Endothelial cell (in vitro differentiated cells): ENCODE data around the gene PYHIN1. TPM values are rescaled to one million over a fixed set of nuclear protein-coding genes. Genes with fewer than 3 reads are reported as not detected.

ENCODE experiments used
- DNase-seq: peaks from one replicate; pipeline ENCODE4 v3.0.0; 2021; ENCODE audit warnings: low spot score
- H3K27ac Mint-ChIP-seq: one replicate; pipeline ENCODE4 v1.8.0; 2021; ENCODE audit warnings: mixed read lengths, inconsistent platforms; ENCODE audit not compliant: unreplicated experiment
- H3K27me3 Mint-ChIP-seq: one replicate; pipeline ENCODE4 v1.8.0; 2021; ENCODE audit warnings: mild to moderate bottlenecking, moderate library complexity, mixed read lengths, inconsistent platforms; ENCODE audit not compliant: unreplicated experiment
- H3K36me3 Mint-ChIP-seq: one replicate; pipeline ENCODE4 v1.8.0; 2021; ENCODE audit warnings: mild to moderate bottlenecking, low read depth, mixed read lengths, inconsistent platforms; ENCODE audit not compliant: unreplicated experiment
- H3K4me1 Mint-ChIP-seq: one replicate; pipeline ENCODE4 v1.8.0; 2021; ENCODE audit warnings: mild to moderate bottlenecking, mixed read lengths, inconsistent platforms; ENCODE audit not compliant: unreplicated experiment
- H3K4me3 Mint-ChIP-seq: one replicate; pipeline ENCODE4 v1.8.0; 2021; ENCODE audit warnings: mild to moderate bottlenecking, mixed read lengths, inconsistent platforms; ENCODE audit not compliant: unreplicated experiment
- H3K9me3 Mint-ChIP-seq: one replicate; pipeline ENCODE4 v1.8.0; 2021; ENCODE audit warnings: mixed read lengths, inconsistent platforms; ENCODE audit not compliant: unreplicated experiment
- long read RNA-seq: library from polyadenylated mRNA; unstranded; transcript quantifications from one replicate; pipeline ENCODE4 v2.0.0, GENCODE V29; 2020; ENCODE audit not compliant: unreplicated experiment
- total RNA-seq: library from RNA; stranded (reverse); fragmentation: NEBNext Ultra II Directional; extraction: Animal tissue kit (Norgen Biotek cat#: 25700); gene quantifications from one replicate; pipeline ENCODE4 v1.2.1, GENCODE V29; 2021; ENCODE audit not compliant: unreplicated experiment
- TF ChIP-seq, protein P1 (sequence below): fragments of 200-600 bp; sonication (generic); IDR thresholded peaks from one replicate; pipeline ENCODE4 v1.5.0; 2021; ENCODE audit warnings: antibody characterized with exemption; ENCODE audit not compliant: unreplicated experiment

The PYHIN1 gene
- total RNA-seq, result not detected
- long read RNA-seq, result 0 reads

DNA sequence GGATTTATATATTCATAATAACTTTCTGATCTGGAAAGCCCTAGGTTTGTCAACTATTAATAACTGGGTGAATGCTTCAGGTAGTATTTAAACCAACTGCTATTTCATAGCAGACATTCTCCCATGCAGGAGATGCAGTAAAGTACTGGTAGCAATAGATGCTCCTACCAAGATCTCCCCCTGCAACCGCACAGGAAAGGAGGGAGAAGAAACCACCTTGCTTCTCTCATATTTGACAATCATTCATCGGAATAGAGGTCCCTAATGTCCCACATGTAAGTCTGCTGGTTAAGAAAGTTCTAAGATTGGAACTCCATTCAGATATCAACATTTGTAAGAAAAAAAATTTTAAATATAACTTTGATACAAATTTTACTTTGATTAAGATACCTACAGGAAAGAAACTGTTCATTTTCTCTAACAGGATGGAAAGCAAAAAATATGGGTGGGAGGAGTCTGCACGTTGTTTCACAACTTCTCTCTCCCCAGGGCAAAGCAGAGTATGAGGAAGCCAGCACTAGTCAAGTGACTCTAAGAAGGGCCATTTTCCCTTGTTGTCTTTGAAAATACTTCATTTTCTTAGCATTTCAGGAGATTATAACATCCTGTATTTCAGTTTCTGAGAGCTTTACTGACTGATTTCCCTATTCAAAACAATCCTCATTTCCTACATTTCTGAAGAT is at the start of gene PYHIN1:
Gene PYHIN1 (plus strand): TSS at position 498 of the 683 bp plus-strand sequence. CDS start 5,359 bp downstream, outside the sequence.
- no peaks in the 10 kb centered on the region for H3K36me3 Mint-ChIP-seq
- H3K4me1 Mint-ChIP-seq, result no peaks in the 10 kb centered on the region
- H3K27ac Mint-ChIP-seq, result no peak within 1 kb of the TSS
- no peaks in the 10 kb centered on the region for H3K9me3 Mint-ChIP-seq
- no peak for DNase-seq
- TF ChIP-seq, protein P1, sequence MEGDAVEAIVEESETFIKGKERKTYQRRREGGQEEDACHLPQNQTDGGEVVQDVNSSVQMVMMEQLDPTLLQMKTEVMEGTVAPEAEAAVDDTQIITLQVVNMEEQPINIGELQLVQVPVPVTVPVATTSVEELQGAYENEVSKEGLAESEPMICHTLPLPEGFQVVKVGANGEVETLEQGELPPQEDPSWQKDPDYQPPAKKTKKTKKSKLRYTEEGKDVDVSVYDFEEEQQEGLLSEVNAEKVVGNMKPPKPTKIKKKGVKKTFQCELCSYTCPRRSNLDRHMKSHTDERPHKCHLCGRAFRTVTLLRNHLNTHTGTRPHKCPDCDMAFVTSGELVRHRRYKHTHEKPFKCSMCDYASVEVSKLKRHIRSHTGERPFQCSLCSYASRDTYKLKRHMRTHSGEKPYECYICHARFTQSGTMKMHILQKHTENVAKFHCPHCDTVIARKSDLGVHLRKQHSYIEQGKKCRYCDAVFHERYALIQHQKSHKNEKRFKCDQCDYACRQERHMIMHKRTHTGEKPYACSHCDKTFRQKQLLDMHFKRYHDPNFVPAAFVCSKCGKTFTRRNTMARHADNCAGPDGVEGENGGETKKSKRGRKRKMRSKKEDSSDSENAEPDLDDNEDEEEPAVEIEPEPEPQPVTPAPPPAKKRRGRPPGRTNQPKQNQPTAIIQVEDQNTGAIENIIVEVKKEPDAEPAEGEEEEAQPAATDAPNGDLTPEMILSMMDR, result no peak
- no peaks in the 10 kb centered on the region for H3K27me3 Mint-ChIP-seq
- no peak within 1 kb of the TSS for H3K4me3 Mint-ChIP-seq

DNA sequence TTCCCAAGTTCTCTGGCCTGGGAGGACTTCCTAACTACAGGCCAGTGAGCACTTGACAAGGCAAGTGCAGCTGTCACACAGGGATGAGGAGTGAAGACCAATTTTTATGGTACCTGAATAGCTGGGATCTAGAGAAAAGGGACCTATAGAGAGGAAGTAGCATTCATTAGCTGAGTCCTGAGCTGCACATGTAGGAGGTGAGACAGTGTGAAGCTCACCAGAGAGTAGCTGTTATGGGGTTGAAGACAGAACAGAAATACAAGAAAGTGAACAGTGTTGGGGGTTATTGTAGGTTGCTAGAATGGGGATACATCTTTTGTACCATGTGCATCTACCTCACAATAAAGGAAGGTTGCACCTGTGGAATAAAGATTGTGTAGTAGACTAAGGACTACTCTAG is 37.7 kb upstream of the PYHIN1 start:
- no peaks in the 10 kb centered on the region for H3K9me3 Mint-ChIP-seq
- no peaks in the 10 kb centered on the region for H3K4me1 Mint-ChIP-seq
- no peaks in the 10 kb centered on the region for H3K27me3 Mint-ChIP-seq
- H3K36me3 Mint-ChIP-seq, result no peaks in the 10 kb centered on the region
- no peak for DNase-seq
- H3K4me3 Mint-ChIP-seq, result no peak overlapping the region
- TF ChIP-seq, protein P1, result no peak
- H3K27ac Mint-ChIP-seq, result no peak overlapping the region

DNA sequence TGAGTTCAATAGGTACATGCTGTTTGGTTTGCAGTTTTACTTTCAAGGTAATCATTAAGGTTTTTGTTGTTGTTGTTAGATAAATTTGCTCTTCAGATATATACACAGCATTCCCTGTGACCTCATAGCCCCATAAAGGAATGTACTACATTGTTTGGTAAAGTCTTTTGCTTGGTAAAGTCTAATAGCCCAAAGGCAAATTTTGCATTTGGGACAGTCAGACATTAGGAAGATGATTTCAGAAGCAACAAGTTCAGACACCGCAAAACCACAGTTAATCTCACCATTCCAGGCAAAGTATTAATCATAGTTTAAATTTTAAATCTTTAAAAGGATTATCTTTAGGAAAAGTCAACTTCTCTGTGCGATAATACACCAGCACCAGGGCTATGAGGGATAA is 32.6 kb upstream of the PYHIN1 start:
- TF ChIP-seq, protein P1, result no peak
- peaks cover 3% of the 10 kb centered on the region for H3K4me1 Mint-ChIP-seq
- H3K4me3 Mint-ChIP-seq, result no peak overlapping the region
- no peaks in the 10 kb centered on the region for H3K27me3 Mint-ChIP-seq
- DNase-seq, result no peak
- H3K9me3 Mint-ChIP-seq, result no peaks in the 10 kb centered on the region
- H3K27ac Mint-ChIP-seq, result no peak overlapping the region
- H3K36me3 Mint-ChIP-seq, result no peaks in the 10 kb centered on the region

DNA sequence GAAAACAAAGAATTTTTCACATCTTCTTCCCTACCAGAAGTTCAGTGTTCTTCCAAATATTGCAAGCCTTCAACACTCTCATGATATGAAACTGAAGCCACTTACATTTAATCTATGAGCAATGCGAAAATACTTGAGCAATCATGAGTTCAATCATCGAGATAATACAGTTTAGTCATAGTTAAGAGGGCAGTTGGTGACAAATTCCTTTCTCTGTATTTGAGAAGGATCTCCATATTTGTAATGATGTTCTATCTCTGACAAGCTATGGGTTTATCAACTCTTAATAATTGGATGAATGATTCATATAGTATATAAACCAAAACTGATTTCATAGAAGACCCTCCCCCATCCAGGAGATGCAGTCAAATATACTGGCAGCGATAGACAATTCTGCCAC is 29.7 kb upstream of the PYHIN1 start:
- Mint-ChIP-seq H3K27me3 (peaks cover 2% of the 10 kb centered on the region), H3K4me3 (no peak overlapping the region), H3K9me3 (no peaks in the 10 kb centered on the region), H3K36me3 (no peaks in the 10 kb centered on the region), H3K4me1 (peaks cover 3% of the 10 kb centered on the region), H3K27ac (no peak overlapping the region)
- DNase-seq, result no peak
- TF ChIP-seq, protein P1, result no peak

DNA sequence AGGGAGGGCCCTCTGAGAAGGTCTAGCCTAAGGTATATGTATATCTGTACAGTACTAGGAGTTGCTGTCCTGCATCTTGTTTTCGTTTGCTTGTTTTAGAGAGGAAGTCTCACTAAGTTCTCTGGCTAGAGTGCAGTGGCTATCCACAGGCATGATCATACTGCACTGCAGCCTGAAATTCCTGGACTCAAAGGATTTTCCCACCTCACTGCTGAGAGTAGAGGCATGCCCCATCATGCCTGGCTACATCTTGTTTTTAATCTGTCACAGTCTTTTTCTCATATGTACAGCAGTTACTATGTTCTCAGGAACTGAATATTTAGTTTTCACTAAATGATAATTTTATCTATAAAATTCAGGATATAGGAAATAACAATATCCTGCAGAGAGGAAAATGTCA is 15.3 kb upstream of the PYHIN1 start:
- DNase-seq, result no peak
- H3K36me3 Mint-ChIP-seq, result peaks cover 13% of the 10 kb centered on the region
- H3K9me3 Mint-ChIP-seq, result peaks cover 12% of the 10 kb centered on the region
- H3K4me1 Mint-ChIP-seq, result peaks cover 9% of the 10 kb centered on the region
- H3K27me3 Mint-ChIP-seq, result no peaks in the 10 kb centered on the region
- H3K27ac Mint-ChIP-seq, result peak overlapping the region; percentile 62
- TF ChIP-seq, protein P1, result no peak
- no peak overlapping the region for H3K4me3 Mint-ChIP-seq
